Measurements from ENCODE around the gene MINDY4. TPM values are rescaled to one million over a fixed set of nuclear protein-coding genes. Genes with fewer than 3 reads are reported as not detected.

The MINDY4 gene
- total and polyA plus RNA-seq, 2 of the 13 experiments (the other 11 are each of a cell fraction or from before 2014, with no cell fraction given), result not detected

DNA sequence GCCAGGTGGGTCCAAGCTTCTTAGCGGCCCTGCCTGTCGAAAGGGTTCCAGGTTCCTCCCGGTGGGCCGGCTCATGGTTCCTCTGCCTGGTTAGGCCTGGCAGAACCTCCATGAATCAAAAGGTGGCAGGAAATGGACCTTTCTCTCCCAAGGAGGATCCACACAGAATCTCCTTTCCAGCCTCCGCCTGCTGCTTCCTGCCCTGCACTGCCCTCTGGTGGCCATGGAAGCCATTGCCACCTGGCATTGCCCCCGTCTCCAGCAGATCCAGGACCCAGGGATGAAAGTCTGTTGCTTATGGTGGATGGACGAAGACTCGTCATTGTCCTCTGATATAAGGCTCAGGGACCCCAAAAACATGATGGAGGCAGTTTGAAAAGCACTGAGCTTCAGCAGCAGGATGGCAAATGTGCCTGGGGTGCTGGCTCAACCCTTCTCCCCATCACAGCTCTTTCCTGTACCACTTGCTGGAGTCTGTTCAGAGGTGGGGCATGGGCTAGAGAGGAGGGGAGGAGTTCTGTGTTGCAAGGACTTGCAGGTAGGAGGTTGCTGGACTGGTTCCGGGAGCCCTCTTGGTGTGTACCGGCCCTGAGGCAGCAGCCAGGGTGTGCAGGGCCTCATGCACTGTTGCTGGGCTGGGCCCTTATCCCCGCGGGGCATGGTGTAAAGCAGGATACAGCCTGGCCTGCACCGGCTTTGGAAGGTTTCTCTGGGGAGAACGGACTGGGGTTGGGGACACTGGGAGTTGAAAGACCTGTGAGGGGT, 30.6 kb upstream of the MINDY4 start:
- Histone ChIP-seq H2AFZ (ENCODE audit: low read length) (no peak overlapping the region), H3K27ac (ENCODE audit: extremely low read length, insufficient read depth, low read length) (no peak overlapping the region), H4K20me1 (ENCODE audit: insufficient read depth, low read length) (no peaks in the 10 kb centered on the region), H3K9me3 (ENCODE audit: low read length) (no peaks in the 10 kb centered on the region), H3K27me3 (ENCODE audit: control insufficient read depth in 1 of 2, insufficient read depth in 2 of 2, low read length in 2 of 2) (peaks cover 0 to 21% of the 10 kb centered on the region in 2 experiments; a peak in 2 of 5 replicates), H3K4me1 (ENCODE audit: insufficient read depth, low read length) (no peaks in the 10 kb centered on the region), H3K4me3 (replicated peaks in 1 of 3; ENCODE audit: insufficient read depth in 1 of 3, low read depth in 2 of 3, low read length in 3 of 3) (no peak overlapping the region), H3K36me3 (replicated peaks in 1 of 2; ENCODE audit: control insufficient read depth in 1 of 2, insufficient read depth in 2 of 2, low read length in 2 of 2) (no peaks in the 10 kb centered on the region), H3K9ac (ENCODE audit: insufficient read depth, low read depth, low read length) (no peak overlapping the region), H3K4me2 (ENCODE audit: low read depth, low read length) (no peak overlapping the region), H3K79me2 (ENCODE audit: insufficient read depth, low read length) (no peaks in the 10 kb centered on the region)
- DNase-seq (ENCODE audit: low spot score), result peak; percentile 29
- no TSS peak for BruUV-seq (replicated peaks)
- intact Hi-C loops (cut with micrococcal nuclease; ENCODE audit: unreplicated experiment) (loop anchor here (1.0 to 10.0 kb wide), 2 partner anchors 58 to 196 kb away; partner anchors contain the start of gene CRHR2), in situ Hi-C loops (cut with HindIII; ENCODE audit: extremely low pct_ligation_motif_present, low pct_unique_long_range_greater_than_20kb) (no loop called here)
- CTCF ChIA-PET (ENCODE audit: low intra/inter-chr PET ratio, low total read pairs), result interaction anchor here (0.6 to 1.2 kb wide), 3 partner anchors 58 to 230 kb away, joined by 3 to 4 read pairs (median 3); no protein-coding TSS in a partner anchor
- peak; percentile 91 for ATAC-seq
- WGBS (ENCODE audit: low lambda C conversion rate), result 14% methylated on average over 13 of the region's 14 CpGs
- peak; percentile 73 for FAIRE-seq
- POLR2A ChIA-PET, result no interaction called here
- TF ChIP-seq RAD51 (IDR thresholded peaks at IDR 0.05; ENCODE audit: borderline replicate concordance) (no peak), SMARCC2 (IDR thresholded peaks at IDR 0.05) (no peak), ZNF224 (CRISPR knock-in tag; IDR thresholded peaks at IDR 0.05) (no peak), GATAD2A (CRISPR knock-in tag; IDR thresholded peaks at IDR 0.05) (no peak), SRY (CRISPR knock-in tag; IDR thresholded peaks at IDR 0.05) (no peak), ZNF572 (CRISPR knock-in tag; IDR thresholded peaks at IDR 0.05) (peak; percentile 30; the same call in 1 of the 2 replicates), ZSCAN20 (CRISPR knock-in tag; IDR thresholded peaks at IDR 0.05; ENCODE audit: borderline replicate concordance) (no peak), SALL1 (CRISPR knock-in tag; IDR thresholded peaks at IDR 0.05) (peak; percentile 37; the same call in 1 of the 2 replicates), ZSCAN9 (CRISPR knock-in tag; IDR thresholded peaks at IDR 0.05; ENCODE audit: borderline replicate concordance) (no peak), POLR2AphosphoS2 (IDR thresholded peaks at IDR 0.05; ENCODE audit: low read depth, low read length) (no peak), SNRNP70 (IDR thresholded peaks at IDR 0.05; ENCODE audit: low read depth, low read length) (no peak), STAG1 (CRISPR knock-in tag; IDR thresholded peaks at IDR 0.05) (peak; percentile 91), SP4 (CRISPR knock-in tag; IDR thresholded peaks at IDR 0.05) (0 out of 2 replicates have a peak, but pooled peaks have one; percentile 33), ZBTB20 (CRISPR knock-in tag; IDR thresholded peaks at IDR 0.05; ENCODE audit: borderline replicate concordance, low read depth) (no peak), SMC3 (IDR thresholded peaks at IDR 0.05; ENCODE audit: low read length) (peak; percentile 66; the same call in 1 of the 2 replicates), ZNF577 (CRISPR knock-in tag; IDR thresholded peaks at IDR 0.05; ENCODE audit: borderline replicate concordance, low read depth) (no peak), MEIS1 (CRISPR knock-in tag; IDR thresholded peaks at IDR 0.05; ENCODE audit: borderline replicate concordance) (peak; percentile 59; the same call in 1 of the 2 replicates), ELF1 (CRISPR knock-in tag; IDR thresholded peaks at IDR 0.05) (0 out of 2 replicates have a peak, but pooled peaks have one; percentile 19)
- TF ChIP-seq, protein P1, sequence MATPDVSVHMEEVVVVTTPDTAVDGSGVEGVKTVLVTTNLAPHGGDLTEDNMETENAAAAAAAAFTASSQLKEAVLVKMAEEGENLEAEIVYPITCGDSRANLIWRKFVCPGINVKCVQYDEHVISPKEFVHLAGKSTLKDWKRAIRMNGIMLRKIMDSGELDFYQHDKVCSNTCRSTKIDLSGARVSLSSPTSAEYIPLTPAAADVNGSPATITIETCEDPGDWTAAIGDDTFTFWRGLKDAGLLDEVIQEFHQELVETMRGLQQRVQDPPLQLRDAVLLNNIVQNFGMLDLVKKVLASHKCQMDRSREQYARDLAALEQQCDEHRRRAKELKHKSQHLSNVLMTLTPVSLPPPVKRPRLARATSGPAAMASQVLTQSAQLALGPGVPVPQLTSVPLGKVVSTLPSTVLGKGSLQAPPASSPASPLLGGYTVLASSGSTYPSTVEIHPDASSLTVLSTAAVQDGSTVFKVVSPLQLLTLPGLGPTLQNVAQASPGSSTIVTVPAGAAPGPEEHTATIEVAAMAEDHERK (CRISPR knock-in tag; IDR thresholded peaks at IDR 0.05; ENCODE audit: low read depth), result no peak
- TF ChIP-seq, protein P2, sequence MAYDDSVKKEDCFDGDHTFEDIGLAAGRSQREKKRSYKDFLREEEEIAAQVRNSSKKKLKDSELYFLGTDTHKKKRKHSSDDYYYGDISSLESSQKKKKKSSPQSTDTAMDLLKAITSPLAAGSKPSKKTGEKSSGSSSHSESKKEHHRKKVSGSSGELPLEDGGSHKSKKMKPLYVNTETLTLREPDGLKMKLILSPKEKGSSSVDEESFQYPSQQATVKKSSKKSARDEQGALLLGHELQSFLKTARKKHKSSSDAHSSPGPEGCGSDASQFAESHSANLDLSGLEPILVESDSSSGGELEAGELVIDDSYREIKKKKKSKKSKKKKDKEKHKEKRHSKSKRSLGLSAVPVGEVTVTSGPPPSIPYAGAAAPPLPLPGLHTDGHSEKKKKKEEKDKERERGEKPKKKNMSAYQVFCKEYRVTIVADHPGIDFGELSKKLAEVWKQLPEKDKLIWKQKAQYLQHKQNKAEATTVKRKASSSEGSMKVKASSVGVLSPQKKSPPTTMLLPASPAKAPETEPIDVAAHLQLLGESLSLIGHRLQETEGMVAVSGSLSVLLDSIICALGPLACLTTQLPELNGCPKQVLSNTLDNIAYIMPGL (CRISPR knock-in tag; IDR thresholded peaks at IDR 0.05; ENCODE audit: borderline replicate concordance in 1 of 2, low read depth in 1 of 2), result peak; percentile 44 to 50; a peak in 1 of 4 replicates

Measured in HepG2 (cell line).